IMR-90 (cell line): ENCODE data around the gene MAK. TPM values are rescaled to one million over a fixed set of nuclear protein-coding genes. Genes with fewer than 3 reads are reported as not detected.

ENCODE experiments used
- ATAC-seq: fragments of 200-7000 bp; cut with Tn5 transposase; 2 replicates; pipeline ENCODE4 v1.9.1; 2020; ENCODE audit warnings: low read depth, mild to moderate bottlenecking, moderate library complexity
- BruUV-seq: library from RNA; stranded (reverse); fragments of 400-500 nt; replicated peaks from 2 replicates; lab custom pipeline; 2021; lab: Mats Ljungman, UMichigan
- CTCF ChIA-PET: fragments of 300-600 bp; formaldehyde crosslinking; extraction: SDS; loops from one replicate; lab custom pipeline; 2021; ENCODE audit warnings: antibody characterized with exemption; lab: Yijun Ruan, JAX
- POLR2A ChIA-PET: fragments of 300-600 bp; sonication (Branson Sonifier 250); formaldehyde crosslinking; loops from one replicate; lab custom pipeline; 2022; ENCODE audit warnings: antibody characterized with exemption; ENCODE audit not compliant: unreplicated experiment; lab: Charles Lee
- DNase-seq: peaks from one replicate; pipeline ENCODE4 v3.0.0; 2013
- H2AFZ ChIP-seq: replicated peaks from 2 replicates; pipeline ENCODE3; 2013; ENCODE audit warnings: low read length, mild to moderate bottlenecking; ENCODE audit not compliant: poor library complexity
- H2AK5ac ChIP-seq: 2 replicates; pipeline ENCODE4 v1.6.1; 2013; ENCODE audit warnings: low read depth, low read length, inconsistent platforms
- H2AK9ac ChIP-seq: replicated peaks from 2 replicates; pipeline ENCODE3; 2013; ENCODE audit warnings: mild to moderate bottlenecking, low read depth, low read length, moderate library complexity; ENCODE audit not compliant: poor library complexity
- H2BK120ac ChIP-seq: 2 replicates; pipeline ENCODE4 v1.6.1; 2013; ENCODE audit warnings: low read depth, low read length, inconsistent platforms
- H2BK15ac ChIP-seq: 3 replicates; pipeline ENCODE4 v1.6.1; 2013; ENCODE audit warnings: low read depth, low read length, inconsistent platforms
- H2BK20ac ChIP-seq: 2 replicates; pipeline ENCODE4 v1.6.1; 2013; ENCODE audit warnings: low read depth, mild to moderate bottlenecking, inconsistent platforms, low read length, moderate library complexity
- H2BK5ac ChIP-seq: 2 replicates; pipeline ENCODE4 v1.6.1; 2013; ENCODE audit warnings: mild to moderate bottlenecking, low read depth, low read length, inconsistent platforms; ENCODE audit not compliant: poor library complexity, severe bottlenecking
- H3K14ac ChIP-seq: replicated peaks from 2 replicates; pipeline ENCODE4 v1.6.1; 2013; ENCODE audit warnings: low read depth, low read length, inconsistent platforms
- H3K18ac ChIP-seq: 2 replicates; pipeline ENCODE4 v1.6.1; 2013; ENCODE audit warnings: low read depth, low read length, control low read depth
- H3K23ac ChIP-seq: 2 replicates; pipeline ENCODE4 v1.6.1; 2013; ENCODE audit warnings: low read depth, low read length, inconsistent platforms
- H3K27ac ChIP-seq: 2 replicates; pipeline ENCODE4 v1.5.1; 2013; ENCODE audit warnings: mild to moderate bottlenecking, control low read depth, low read length; ENCODE audit not compliant: insufficient read depth
- H3K27me3 ChIP-seq: 2 replicates; pipeline ENCODE4 v1.6.1; 2013; ENCODE audit warnings: low read length; ENCODE audit not compliant: control insufficient read depth, insufficient read depth
- H3K36me3 ChIP-seq: 2 replicates; pipeline ENCODE4 v1.6.1; 2013; ENCODE audit warnings: low read length, mixed read lengths; ENCODE audit not compliant: control insufficient read depth, insufficient read depth
- H3K4ac ChIP-seq: 2 replicates; pipeline ENCODE4 v1.6.1; 2013; ENCODE audit warnings: low read depth, low read length, inconsistent platforms
- H3K4me1 ChIP-seq: 2 replicates; pipeline ENCODE4 v1.6.1; 2013; ENCODE audit warnings: low read length, mixed read lengths; ENCODE audit not compliant: control insufficient read depth, insufficient read depth
- H3K4me2 ChIP-seq: 2 replicates; pipeline ENCODE4 v1.6.1; 2013; ENCODE audit warnings: low read depth, mild to moderate bottlenecking, control low read depth, low read length, moderate library complexity
- H3K4me3 ChIP-seq: 2 replicates; pipeline ENCODE4 v1.5.1; 2013; ENCODE audit warnings: low read depth, mild to moderate bottlenecking, control low read depth, low read length, moderate library complexity; ENCODE audit not compliant: insufficient read depth
- H3K56ac ChIP-seq: 2 replicates; pipeline ENCODE4 v1.6.1; 2013; ENCODE audit warnings: low read length, inconsistent platforms; ENCODE audit not compliant: insufficient read depth; ENCODE audit errors: extremely low read depth
- H3K79me1 ChIP-seq, 2 experiments: 2 replicates each; pipeline ENCODE4 v1.6.1; 2013; ENCODE audit warnings: low read length in 2 of 2, inconsistent platforms in 1 of 2, low read depth in 1 of 2
- H3K9ac ChIP-seq: 2 replicates; pipeline ENCODE4 v1.6.1; 2013; ENCODE audit warnings: low read depth, low read length, control low read depth
- H3K9me1 ChIP-seq: 2 replicates; pipeline ENCODE4 v1.6.1; 2013; ENCODE audit warnings: low read length, inconsistent platforms; ENCODE audit not compliant: insufficient read depth
- H3K9me3 ChIP-seq: 2 replicates; pipeline ENCODE4 v1.6.1; 2013; ENCODE audit warnings: low read length; ENCODE audit not compliant: control insufficient read depth, insufficient read depth
- H4K20me1 ChIP-seq: 2 replicates; pipeline ENCODE4 v1.6.1; 2013; ENCODE audit warnings: low read length, inconsistent platforms; ENCODE audit not compliant: insufficient read depth
- H4K5ac ChIP-seq: 2 replicates; pipeline ENCODE4 v1.6.1; 2013; ENCODE audit warnings: mild to moderate bottlenecking, low read depth, low read length, control low read depth
- H4K8ac ChIP-seq, 2 experiments: 2 replicates each; pipeline ENCODE4 v1.6.1; 2013; ENCODE audit warnings: low read depth in 2 of 2, low read length in 2 of 2, control low read depth in 1 of 2, inconsistent platforms in 1 of 2
- H4K91ac ChIP-seq: 2 replicates; pipeline ENCODE4 v1.6.1; 2013; ENCODE audit warnings: low read depth, low read length, inconsistent platforms; ENCODE audit not compliant: insufficient read depth
- CEBPB ChIP-seq: IDR thresholded peaks from 2 replicates; pipeline ENCODE4 v1.6.1; 2012; ENCODE audit warnings: low read depth, low read length, improper control_type of control experiment
- CHD1 ChIP-seq: IDR thresholded peaks from 2 replicates; pipeline ENCODE4 v1.6.1; 2012; ENCODE audit warnings: low read depth, low read length, improper control_type of control experiment
- FOS ChIP-seq: fragments of 150-350 bp; IDR thresholded peaks from 2 replicates; pipeline ENCODE4 v1.6.1; 2016; ENCODE audit warnings: low read depth, low read length
- MAZ ChIP-seq: IDR thresholded peaks from 2 replicates; pipeline ENCODE4 v1.6.1; 2012; ENCODE audit warnings: low read depth, mild to moderate bottlenecking, low read length, improper control_type of control experiment, moderate library complexity, borderline replicate concordance
- MXI1 ChIP-seq: IDR thresholded peaks from 2 replicates; pipeline ENCODE4 v1.6.1; 2012; ENCODE audit warnings: low read depth, mild to moderate bottlenecking, low read length, moderate library complexity, borderline replicate concordance
- NFE2L2 ChIP-seq: fragments of 150-350 bp; IDR thresholded peaks from 2 replicates; pipeline ENCODE4 v1.6.1; 2016; ENCODE audit warnings: low read depth, mild to moderate bottlenecking, low read length
- POLR2A ChIP-seq: IDR thresholded peaks from 2 replicates; pipeline ENCODE4 v1.6.1; 2012; ENCODE audit warnings: mild to moderate bottlenecking, low read depth, low read length
- RFX5 ChIP-seq: IDR thresholded peaks from 2 replicates; pipeline ENCODE4 v1.8.0; 2012; ENCODE audit warnings: low read depth, mild to moderate bottlenecking, low read length, moderate library complexity
- WGBS, 2 experiments: methylation state at CpG; one replicate each; pipeline versions ENCODE4 v1.1.5 to v1.1.7; 2013; ENCODE audit warnings: missing lambda C conversion rate in 2 of 2; ENCODE audit not compliant: insufficient read length in 1 of 2; ENCODE audit errors: extremely low coverage in 2 of 2; 5-methylcytosine and 5-hydroxymethylcytosine counted together
- dilution Hi-C: fragments of 300-500 bp; cut with HindIII; formaldehyde crosslinking; loops from one replicate; pipeline ENCODE4 v1.14.3; 2018; ENCODE audit warnings: low sequenced_read_pairs; ENCODE audit not compliant: unreplicated experiment
- in situ Hi-C: fragments of 300-500 bp; cut with MboI; formaldehyde crosslinking; loops from 3 replicates; pipeline ENCODE4 v1.14.3; 2019; ENCODE audit warnings: low sequenced_read_pairs, inconsistent platforms, mixed read lengths
- intact Hi-C: fragments of 100-400 bp; cut with micrococcal nuclease; formaldehyde crosslinking; loops from 2 replicates; pipeline ENCODE4 v1.10.0; 2022
- polyA plus RNA-seq, 3 experiments: library from polyadenylated mRNA; depleted of rRNA; stranded (reverse); fragments of >200 nt; gene quantifications; 2 replicates each; pipeline ENCODE4 v1.2.3, GENCODE V29; 2012; ENCODE audit warnings: low replicate concordance in 1 of 3
- total RNA-seq: library from RNA; depleted of rRNA; stranded (reverse); fragments of >200 nt; gene quantifications from 2 replicates; pipeline ENCODE4 v1.2.3, GENCODE V29; 2012
- TF ChIP-seq, protein P1 (sequence below): fragments of 150-350 bp; IDR thresholded peaks from 2 replicates; pipeline ENCODE4 v1.6.1; 2017; ENCODE audit warnings: mild to moderate bottlenecking, antibody characterized with exemption, low read length, low read depth

MAK gene
- total and polyA plus RNA-seq, 2 of the 4 experiments (the other 2 are of a cell fraction), result not detected

DNA sequence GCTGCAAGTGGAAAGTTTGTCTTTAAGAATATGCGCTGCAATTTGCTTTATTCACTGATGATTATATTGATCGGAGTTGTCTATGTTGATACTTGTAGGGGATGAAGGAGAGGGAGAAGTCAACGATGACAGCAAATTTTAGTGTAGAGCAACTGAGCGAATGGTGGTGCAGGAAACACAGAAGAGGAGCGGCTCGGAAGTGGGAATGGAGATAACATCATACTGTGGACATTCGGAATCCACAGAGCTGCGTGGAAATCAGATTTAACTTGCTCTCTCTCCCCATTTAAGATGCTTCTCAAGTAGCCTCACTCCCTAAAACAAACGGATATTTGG, 91.5 kb downstream of the MAK start:
- H2AFZ ChIP-seq, result peak overlapping the region; percentile 94
- H3K79me1 ChIP-seq, result peaks cover 21 to 45% of the 10 kb centered on the region in 2 experiments
- ChIA-PET POLR2A (no interaction called here), CTCF (no interaction called here)
- no peak overlapping the region for H3K27ac ChIP-seq
- no TSS peak for BruUV-seq
- peaks cover 3% of the 10 kb centered on the region; the same call in 1 of the 2 replicates for H3K9me1 ChIP-seq
- DNase-seq (no peak), ATAC-seq (no peak)
- dilution Hi-C loops (no loop called here), intact Hi-C loops (loop anchor here (1.0 kb wide), 1 partner anchor 24 kb away; the partner anchor contains the start of gene TMEM14C), in situ Hi-C loops (loop anchor here (25.0 kb wide), 1 partner anchor 1260 kb away; no protein-coding TSS in a partner anchor)
- H3K27me3 ChIP-seq, result no peaks in the 10 kb centered on the region
- H3K36me3 ChIP-seq, result peaks cover 17% of the 10 kb centered on the region
- peak overlapping the region; percentile 65 for H3K4me2 ChIP-seq
- peak overlapping the region; percentile 70 to 78; a peak in 3 of 4 replicates for H4K8ac ChIP-seq
- peak overlapping the region; percentile 79 for H2AK9ac ChIP-seq
- WGBS, 2 experiments, result 67% methylated on average over 3 of the region's 9 CpGs; no CpG with 5 or more reads in 1 of the 2 experiments
- H3K9ac ChIP-seq, result peak overlapping the region; percentile 46
- H3K4ac ChIP-seq, result peak overlapping the region; percentile 35
- H3K18ac ChIP-seq, result no peak overlapping the region
- TF ChIP-seq CEBPB (no peak), POLR2A (no peak), MAZ (no peak), MXI1 (no peak), FOS (no peak), CHD1 (no peak), RFX5 (no peak), NFE2L2 (no peak)
- TF ChIP-seq, protein P1, sequence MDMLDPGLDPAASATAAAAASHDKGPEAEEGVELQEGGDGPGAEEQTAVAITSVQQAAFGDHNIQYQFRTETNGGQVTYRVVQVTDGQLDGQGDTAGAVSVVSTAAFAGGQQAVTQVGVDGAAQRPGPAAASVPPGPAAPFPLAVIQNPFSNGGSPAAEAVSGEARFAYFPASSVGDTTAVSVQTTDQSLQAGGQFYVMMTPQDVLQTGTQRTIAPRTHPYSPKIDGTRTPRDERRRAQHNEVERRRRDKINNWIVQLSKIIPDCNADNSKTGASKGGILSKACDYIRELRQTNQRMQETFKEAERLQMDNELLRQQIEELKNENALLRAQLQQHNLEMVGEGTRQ, result no peak
- H4K91ac ChIP-seq, result 0 out of 2 replicates have a peak overlapping the region, but pooled peaks have one; percentile 73
- H3K14ac ChIP-seq, result peak overlapping the region; percentile 42; the same call in 1 of the 2 replicates
- peak overlapping the region; percentile 94 for H3K4me3 ChIP-seq
- no peaks in the 10 kb centered on the region for H3K9me3 ChIP-seq
- no peak overlapping the region for H3K23ac ChIP-seq
- H2BK15ac ChIP-seq, result no peak overlapping the region
- 0 out of 2 replicates have a peak overlapping the region, but pooled peaks have one; percentile 55 for H3K56ac ChIP-seq
- no peak overlapping the region for H2BK20ac ChIP-seq
- 0 out of 2 replicates have a peak overlapping the region, but pooled peaks have one; percentile 13 for H2AK5ac ChIP-seq
- H2BK120ac ChIP-seq, result 0 out of 2 replicates have a peak overlapping the region, but pooled peaks have one; percentile 49
- H2BK5ac ChIP-seq, result no peak overlapping the region
- no peaks in the 10 kb centered on the region for H4K20me1 ChIP-seq
- peaks cover 3% of the 10 kb centered on the region for H3K4me1 ChIP-seq
- peak overlapping the region; percentile 5; the same call in 1 of the 2 replicates for H4K5ac ChIP-seq
